Activated T-helper 1 cell treated with Interleukin-2 at 50 U/mL for 16 hours (primary cell): ENCODE results near the gene TICAM1.
"Not testable (repeated sequence)": the region's sequence is repeated elsewhere in the genome, so short reads cannot be mapped to it uniquely, and the experiment has no call there.

ENCODE experiments used
- DNase-seq: peaks from one replicate; pipeline ENCODE4 v3.0.0-alpha.2; 2020; ENCODE audit warnings: low read depth

Gene TICAM1

DNA sequence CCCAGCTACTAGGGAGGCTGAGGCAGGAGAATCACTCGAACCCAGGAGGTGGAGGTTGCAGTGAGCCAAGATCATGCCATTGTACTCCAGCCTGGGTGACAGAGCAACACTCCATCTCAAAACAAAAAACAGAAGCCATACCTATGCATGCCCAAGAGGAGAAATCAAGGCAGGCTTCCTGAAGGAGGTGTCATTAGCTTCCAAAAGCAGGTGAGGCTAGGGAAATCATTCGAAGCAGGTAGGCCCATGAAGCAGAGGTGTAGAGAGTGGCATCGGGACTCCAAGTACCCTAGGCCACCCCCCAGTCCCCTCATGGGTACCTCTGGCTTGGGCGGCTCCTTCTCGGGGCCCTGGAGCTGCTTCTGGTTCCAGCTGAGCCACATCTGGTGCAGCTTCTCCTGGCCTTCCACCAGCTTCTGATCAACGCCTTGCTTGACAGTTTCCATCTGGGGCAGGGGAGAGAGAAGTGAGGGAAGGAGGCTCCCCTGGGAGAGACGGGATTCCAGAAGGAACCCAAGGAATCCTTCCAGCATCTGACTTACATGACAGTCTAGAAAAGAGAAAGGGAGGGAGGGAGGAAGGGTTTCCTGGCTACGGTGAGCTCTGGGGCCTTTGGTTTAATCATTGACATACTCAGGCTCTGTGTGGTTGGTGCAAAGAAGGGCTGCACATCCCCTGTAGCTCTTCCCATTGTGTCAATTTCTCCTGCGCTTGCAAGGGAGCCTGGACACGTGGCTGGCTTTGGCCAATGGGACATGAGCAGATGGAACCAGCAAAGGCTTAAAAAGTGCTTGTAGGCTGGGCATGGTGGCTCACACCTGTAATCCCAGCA is 13.1 kb upstream of the TICAM1 start:
- no peak for DNase-seq

DNA sequence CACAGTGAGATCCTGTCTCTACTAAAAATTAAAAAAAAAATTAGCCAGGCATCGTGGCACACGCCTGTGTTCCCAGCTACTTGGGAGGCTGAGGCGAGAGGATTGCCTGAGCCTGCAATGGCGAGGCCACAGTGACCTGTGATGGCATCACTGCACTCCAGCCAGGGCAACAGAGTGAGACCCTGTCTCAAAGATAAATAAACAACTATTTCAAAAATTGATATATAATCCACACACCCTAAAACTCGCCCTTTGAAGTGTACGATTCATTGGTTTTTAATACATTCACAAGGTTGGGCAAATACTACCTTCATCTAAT is 12.1 kb upstream of the TICAM1 start:
- no peak for DNase-seq

DNA sequence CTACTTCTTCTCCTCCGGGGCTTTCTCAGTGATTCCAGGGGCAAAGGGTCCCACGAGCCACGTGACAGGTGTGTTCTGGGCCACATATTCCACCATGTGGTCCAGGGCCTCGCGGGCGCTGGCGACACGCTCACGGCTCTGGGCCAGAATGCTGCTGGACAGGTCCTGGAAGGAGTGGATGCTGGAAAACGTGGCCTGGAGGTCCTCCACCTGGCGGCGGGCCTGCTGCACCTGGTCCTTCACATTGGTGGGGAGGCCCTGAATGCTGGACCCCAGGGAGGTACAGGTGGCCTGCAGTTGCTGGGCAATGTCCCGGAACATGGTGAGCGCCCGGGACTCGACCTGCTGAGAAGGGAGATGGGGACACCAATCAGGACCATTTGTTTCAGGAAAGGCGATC is 7.7 kb upstream of the TICAM1 start:
- DNase-seq = no peak

DNA sequence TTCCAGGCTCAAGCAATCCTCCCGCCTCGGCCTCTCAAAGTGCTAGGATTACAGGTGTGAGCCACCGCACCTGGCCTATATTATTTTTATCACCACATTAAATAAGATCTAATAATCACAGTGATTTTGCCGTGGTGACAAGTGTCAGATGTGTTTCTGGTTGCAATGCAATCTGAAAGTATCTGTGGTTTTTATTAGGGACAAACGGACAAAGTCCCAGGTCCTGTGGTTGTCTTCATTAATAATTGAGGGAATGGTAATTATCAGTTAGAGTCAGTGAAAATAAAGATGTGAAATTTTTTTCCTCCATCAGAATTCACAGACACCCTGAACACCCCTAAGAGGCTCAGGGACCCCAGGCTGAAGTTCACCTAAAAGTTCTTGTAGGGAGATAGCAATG is 1.3 kb upstream of the TICAM1 start:
- no peak for DNase-seq

DNA sequence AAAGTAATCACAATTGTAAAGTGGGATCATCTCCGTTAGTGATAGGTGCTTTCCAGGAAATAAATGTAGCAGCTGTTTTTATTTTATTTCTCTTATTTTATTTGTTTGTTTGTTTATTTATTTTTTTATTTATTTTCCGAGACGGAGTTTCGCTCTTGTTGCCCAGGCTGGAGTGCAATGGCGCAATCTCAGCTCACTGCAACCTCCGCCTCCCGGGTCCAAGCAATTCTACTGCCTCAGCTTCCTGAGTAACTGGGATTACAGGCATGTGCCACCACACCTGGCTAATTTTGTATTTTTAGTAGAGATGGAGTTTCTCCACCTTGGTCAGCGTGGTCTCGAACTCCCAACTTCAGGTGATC is 448 bp upstream of the TICAM1 start:
- DNase-seq = not testable (repeated sequence)

DNA sequence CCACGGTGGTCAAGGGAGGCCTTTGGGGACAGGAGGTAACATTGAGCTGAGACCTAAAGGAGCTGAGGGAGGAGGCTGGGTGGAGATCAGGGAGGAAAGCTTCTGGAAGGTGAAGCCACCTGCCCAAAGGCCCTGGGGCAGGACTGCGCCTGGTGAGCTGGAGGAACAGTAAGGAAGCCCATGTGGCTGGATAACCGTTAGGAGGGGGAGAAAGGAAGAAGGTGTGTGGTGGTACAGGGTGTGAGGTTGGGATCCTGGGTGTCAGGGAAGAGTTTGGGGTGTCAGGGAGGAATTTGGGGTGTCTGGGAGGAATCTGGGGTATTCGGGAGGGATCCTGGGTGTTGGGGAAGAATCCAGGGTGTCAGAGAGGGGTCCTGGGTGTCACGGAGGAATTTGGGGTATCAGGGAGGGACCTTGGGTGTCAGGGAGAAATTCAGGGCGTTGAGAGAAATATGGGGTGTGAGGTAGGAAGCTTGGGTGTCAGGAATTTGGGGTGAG is 695 bp downstream of the TICAM1 start:
- no peak for DNase-seq

DNA sequence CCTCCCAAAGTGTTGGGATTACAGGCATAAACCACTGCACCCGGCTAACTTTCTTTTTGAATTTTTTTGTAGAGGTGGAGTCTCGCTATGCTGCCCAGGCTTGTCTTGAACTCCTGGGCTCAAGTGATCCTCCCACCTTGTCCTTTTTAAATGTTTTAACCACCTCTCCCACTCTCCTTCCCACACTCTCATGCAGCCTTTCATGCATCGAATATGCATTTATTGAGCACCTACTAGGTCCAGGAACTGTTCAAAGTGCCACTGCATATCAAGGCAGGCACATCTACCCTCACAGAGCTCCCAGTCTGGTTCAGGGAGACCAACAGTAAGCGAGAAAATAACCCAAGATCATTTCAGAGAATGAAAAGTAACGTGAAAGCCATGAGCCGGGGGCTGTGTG is 1.2 kb downstream of the TICAM1 start:
- DNase-seq = no peak

DNA sequence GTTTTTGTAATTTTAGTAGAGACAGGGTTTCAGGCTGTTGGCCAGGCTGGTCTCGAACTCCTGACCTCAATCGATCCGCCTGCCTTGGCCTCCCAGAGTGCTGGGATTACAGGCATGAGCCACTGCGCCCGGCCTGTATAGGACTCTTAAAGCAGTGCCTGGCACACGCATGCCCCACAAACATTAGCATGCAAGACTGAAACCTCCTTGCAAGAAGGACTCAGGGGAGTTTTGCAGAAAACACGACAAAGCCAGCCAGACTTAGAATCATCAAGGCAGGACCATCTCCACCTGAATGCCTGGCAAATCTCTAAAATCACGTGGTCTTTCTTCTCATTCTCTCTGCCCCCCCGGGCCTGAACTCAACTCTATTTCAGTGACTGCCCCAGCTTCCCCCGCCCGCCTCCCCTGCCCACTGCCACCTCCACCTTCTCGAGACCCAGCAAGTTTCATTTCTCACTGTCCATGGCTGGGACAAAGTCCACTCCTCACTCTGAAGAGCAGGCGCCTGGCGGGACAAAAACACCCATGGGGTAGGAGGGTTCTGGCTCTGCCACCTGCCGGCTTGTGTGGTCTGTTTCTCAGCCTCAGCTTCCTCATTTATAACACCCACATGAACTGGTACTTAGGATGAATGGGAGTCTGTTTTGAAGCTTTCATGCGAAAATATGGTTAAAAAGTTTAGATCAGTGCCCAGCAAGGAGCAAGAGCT is 2.4 kb downstream of the TICAM1 start:
- DNase-seq = no peak

DNA sequence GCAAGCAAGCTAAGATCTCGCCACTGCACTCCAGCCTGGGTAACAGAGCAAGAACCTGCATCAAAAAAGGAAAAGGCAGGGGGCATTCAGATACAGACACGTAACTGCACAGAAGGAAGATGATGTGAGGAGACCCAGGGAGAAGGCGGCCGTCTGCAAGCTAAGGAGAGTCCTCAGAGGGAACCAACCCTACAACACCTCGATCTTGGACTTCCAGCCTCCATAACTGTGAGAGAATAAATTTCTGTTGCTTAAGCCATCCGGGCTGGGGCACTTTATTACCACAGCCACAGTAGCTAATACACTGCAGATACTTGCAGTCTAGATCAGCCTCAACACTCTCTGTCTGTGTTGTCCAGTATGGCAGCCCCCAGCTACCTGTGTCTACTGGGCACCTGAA is 7.9 kb downstream of the TICAM1 start:
- DNase-seq = no peak

DNA sequence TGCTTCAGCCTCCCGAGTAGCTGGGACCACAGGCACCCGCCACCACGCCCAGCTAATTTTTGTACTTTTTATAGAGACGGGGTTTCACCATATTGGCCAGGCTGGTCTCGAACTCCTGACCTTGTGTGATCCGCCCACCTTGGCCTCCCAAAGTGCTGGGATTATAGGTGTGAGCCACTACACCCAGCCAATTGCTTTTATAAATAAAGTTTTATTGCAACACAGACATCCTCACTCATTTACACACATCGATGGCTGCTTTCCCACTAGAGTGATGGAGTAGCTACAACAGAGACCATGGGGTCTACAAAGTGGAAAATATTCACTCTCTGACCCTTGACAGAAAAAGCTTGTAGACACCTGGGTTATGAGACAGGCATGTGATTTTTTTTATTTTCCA is 9.2 kb downstream of the TICAM1 start:
- not testable (repeated sequence) for DNase-seq

DNA sequence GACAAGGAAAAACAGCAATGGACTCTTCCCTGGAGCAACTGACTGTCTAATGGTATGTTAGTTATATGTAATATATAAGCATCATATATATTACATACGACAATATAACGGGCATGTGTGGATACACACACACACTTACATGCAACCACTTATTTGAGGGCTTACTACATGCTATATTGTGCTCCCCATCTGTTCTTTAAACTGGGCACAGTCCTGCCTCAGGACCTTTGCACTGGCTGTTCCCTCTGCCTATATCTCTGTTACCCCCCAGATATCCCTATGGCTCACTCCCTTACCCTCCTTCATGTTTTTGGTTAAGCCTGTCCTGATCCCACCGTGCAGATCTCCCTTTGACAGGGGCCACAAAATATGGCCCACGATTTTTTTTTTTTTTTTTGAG is 10.2 kb downstream of the TICAM1 start:
- no peak for DNase-seq

DNA sequence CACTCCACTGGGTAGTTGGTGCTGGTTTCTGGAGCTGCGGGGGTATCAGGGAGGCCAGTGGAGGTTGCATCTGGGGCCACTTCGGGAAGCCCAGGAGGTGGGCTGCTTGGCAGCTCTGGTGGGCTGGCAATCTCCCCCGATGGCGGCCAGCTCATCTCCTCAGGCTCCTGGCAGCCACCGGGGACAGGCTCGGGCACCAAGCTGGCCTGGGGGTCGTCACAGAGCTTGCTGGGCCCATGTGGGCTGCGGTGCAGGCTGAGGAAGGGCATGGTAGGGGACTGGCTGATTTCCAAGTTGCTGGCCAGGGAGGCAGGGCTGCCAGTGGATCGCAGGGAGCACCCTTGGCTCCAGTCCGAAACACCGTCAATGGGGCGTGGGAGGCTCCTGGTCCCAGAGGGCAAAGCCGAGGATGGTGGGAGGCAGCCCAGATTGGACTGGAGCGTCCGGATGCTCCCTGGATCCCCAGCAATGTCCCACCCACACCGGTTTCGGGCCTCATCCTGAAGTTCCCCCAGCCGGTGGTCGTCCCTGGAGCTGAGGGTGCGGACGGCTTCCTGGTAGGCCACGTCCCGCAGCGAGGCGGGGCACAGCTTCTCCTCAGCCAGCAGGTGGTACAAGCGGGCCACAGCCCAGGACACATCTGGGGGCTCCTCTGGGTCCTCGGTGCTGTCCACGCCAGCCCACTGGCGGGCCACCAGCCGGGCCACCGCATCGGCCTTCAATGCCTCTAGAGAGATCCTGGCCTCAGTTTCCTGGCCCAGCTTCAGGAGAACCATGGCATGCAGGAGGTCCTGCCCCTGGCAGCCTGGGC is 13.8 kb downstream of the TICAM1 start:
- no peak for DNase-seq

DNA sequence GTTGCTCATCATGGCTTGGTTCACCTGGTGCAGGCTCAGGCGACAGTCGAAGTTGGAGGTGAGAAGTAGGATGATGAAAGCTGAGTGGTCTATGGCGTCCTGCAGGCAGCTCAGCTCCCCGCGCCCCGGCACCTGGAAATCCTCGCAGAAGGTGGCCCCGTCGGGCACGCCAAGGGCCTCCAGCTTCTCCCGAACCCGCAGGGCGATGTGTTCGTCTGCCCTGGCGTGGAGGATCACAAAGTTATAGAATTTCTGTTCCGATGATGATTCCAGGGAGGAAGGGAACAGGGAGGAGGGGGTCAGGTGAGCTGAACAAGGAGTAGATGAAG is 14.6 kb downstream of the TICAM1 start:
- DNase-seq = no peak

DNA sequence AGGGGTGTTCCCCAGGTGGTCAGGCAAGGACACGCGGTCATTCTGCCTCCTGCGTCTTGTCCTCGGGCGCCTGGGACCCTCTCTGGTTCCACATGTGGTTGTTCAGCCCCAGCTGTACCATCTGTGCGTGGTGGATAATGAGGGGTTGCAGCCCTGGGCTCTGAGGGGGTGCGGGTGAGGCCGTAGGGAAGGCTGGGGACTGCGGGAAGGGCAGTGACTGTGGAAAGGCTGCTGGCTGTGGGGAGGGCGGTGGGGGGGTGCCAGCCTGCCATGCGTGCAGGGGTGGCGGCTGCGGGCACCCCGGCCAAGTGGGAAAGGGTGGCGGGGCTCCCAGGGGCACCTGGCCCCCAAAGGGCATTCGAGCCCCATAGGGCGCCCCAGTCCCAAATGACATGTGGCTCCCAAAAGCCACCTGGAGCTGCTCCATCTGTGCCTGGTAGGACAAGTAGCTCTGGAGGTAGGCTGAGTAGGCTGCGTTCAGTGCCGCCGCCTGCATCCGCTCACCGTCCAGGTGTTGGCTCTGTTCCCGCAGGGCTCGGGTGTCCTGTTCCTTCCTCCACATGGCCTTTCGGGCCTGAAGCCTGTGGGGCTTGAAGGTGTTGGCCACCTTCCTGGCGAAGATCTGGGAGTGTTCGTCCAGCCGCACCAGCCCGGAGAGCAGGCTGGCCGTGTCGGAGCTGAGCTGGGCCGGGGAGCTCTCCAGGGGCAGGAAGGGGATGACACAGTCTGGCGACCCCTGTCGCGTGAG is 15.1 kb downstream of the TICAM1 start:
- DNase-seq = no peak

DNA sequence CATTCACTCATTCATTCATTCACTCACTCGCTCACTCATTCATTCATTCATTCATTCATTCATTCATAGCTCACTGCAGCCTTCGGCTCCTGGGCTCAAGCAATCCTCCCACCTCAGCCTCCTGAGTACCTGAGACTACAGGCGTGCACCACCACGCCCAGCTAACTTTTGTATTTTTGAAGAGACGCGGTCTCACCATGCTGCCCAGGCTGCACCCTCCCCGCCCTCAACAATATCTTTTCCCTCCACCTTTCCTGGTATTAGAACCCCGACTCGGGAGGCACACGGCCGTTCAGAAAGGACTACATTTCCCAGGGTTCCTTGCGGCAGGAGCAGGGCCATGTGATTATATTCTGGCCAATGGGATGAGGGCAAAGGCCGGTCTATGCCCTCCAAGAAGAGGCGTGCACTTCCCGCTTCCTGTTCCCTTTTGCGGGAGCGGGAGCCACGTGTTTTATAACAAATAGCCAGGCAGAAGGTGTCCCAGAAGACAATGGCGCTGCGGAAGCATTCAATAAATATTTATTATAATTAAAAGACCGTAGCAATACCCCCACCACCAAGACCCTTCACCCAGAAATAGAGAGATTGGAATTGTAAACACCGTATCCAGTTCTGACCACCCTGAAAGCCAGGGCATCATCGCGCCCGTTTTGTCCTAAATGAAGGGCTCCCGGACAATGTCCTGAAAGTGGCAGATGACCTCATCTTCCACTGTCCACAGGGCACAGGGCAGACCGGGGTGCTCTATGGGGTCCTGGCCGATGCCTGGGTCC is 15.9 kb downstream of the TICAM1 start:
- DNase-seq = peak; percentile 48

DNA sequence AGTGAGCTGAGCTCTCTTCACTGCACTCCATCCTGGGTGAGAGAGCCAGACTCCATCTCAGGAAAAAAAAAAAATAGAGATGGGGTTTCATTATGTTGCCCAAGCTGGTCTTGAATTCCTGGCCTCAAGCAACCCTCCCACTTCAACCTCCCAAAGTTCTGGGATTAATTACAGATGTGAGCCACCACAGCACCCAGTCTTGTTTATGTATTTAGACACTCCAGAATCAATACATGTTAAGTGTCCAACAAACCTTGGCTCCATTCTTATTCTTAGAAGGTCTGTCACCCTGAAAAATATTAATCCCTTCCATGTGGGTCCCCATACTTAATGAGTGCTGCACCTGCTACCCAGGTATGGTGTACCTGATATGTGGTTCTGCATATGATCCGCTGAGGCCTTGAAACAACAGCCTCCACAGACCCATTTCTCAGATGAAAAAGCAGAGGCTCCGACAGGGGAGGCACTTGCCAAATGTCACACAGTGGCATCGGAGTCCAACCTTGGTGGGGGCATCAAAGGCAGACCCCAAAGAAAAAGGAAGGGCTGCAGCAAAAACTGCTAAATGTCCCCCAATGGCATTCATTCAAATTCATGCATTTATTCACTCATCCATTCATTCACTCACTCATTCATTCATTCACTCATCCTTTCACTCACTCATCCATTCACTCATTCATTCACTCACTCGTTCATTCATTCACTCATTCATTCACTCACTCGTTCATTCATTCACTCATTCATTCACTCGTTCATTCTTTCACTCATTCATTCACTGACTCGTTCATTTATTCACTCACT is 16.7 kb downstream of the TICAM1 start:
- DNase-seq = no peak

DNA sequence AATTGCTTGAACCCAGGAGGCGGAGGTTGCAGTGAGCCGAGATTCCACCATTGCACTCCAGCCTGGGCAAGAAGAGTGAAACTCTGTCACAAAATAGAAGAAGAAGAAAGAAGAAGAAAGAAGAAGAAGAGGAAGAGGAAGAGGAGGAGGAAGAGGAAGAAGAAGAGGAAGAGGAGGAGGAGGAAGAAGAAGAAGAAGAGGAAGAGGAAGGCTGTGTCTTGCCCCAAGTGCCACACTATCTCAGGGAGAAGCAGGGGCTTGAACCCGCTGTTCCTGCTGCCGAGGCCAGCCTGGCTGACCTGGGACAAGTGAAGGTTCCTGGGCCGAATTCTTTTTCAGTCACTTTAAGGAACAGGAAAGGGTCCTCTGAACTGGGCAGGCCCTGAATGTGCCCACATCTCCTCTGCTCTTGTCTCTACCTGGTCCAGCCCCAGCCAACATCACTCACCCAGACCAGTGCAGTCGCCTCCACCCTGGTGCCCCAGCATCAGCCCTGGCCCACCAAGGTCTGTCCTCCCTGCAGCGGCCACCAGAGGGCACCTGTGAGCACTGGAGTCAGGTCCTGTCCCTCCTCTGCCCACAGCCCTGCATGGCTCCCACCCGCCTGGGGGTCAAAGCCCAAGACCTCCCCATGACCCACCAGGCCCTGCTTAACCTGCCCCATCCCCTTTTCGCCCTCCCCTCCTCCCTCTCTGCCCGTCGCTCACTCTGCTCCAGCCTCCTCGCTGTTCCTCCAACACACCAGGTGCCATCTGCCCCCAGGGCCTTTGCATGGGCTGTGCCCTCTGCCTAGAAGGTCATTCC is 20.0 kb downstream of the TICAM1 start:
- peak; percentile 73 for DNase-seq

DNA sequence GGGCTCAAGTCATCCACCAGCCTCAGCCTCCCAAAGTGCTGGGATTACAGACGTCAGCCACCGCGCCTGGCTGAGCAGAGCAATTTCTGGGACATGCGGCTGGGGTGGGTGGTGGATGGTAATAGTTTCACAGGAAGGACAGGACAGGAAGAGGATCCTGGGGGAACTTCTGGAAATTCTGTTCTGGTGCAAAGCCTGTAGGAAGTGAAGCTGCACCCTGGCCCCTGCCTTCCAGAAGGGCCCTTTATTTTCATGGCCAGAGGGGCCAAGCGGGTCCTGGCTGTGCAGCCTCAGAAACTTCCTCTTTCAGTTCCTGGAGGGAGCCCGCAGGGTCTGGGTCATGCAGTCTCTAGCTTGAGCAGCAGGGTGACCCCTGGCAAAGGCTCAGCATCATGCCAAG is 24.3 kb downstream of the TICAM1 start:
- no peak for DNase-seq

DNA sequence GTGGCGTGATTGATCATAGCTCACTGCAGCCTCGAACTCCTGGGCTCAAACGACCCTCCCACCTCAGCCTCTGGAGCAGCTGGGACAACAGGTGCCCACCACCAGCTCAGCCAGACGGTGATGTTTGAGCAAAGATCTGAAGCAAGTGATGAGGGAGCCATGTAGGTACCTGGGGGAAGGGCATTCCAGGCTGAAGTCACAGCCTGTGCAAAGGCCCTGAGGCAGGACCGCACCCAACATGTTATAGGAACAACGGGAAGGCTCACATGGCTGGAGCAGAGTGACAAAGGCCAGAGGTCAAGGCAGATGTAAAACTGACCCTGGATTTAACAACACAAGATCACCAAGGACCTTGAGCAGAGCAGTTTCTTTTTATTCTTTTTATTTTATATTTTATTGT is 25.1 kb downstream of the TICAM1 start:
- no peak for DNase-seq

DNA sequence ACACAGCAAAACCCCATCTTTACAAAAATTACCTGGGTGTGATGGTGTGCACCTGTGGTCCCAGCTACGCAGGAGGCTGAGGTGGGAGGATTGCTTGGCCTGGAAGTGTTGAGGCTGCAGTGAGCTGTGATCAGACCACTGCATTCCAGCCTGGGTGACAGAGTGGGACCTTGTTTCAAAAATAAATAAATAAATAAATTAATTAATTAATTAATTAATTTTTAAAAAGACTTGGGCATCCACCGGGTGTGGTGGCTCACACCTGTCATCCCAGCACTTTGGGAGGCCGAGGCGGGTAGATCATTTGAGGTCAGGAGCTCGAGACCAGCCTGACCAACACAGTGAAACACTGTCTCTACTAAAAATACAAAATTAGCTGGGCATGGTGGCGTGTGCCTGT is 26.4 kb downstream of the TICAM1 start:
- DNase-seq = not testable (repeated sequence)
